EL (cell line): ENCODE results near the gene GBP2.
"Not testable (repeated sequence)": the region's sequence is repeated elsewhere in the genome, so short reads cannot be mapped to it uniquely, and the experiment has no call there.

ENCODE experiments used
- DNase-seq: peaks from one replicate; pipeline ENCODE4 v3.0.0-alpha.2; 2016

GBP2 gene

GRCh38 chr1:89125913-89126580, at the start of gene GBP2:
TSS of gene GBP2 (minus strand) at chr1:89126114. CDS start at chr1:89121966, 4,148 bp downstream.
- peak; percentile 73 for DNase-seq

GRCh38 chr1:89174491-89174890, 48.6 kb upstream of the GBP2 start:
- DNase-seq, result no peak

GRCh38 chr1:89172468-89173143, 46.7 kb upstream of the GBP2 start:
- no peak for DNase-seq

- DNase-seq, result no peak
These were observed 45.1 kb upstream of the GBP2 start for GRCh38 chr1:89171067-89171438.

- no peak for DNase-seq
These were observed 44.5 kb upstream of the GBP2 start for GRCh38 chr1:89170170-89171066.

GRCh38 chr1:89169166-89169565, 43.3 kb upstream of the GBP2 start:
- no peak for DNase-seq

- no peak for DNase-seq
These were observed 41.8 kb upstream of the GBP2 start for GRCh38 chr1:89167590-89168230.

- DNase-seq, result no peak
These were observed 40.8 kb upstream of the GBP2 start for GRCh38 chr1:89166705-89167104.

GRCh38 chr1:89165811-89166210, 39.9 kb upstream of the GBP2 start:
- DNase-seq, result no peak

- no peak for DNase-seq
These were observed 25.1 kb upstream of the GBP2 start for GRCh38 chr1:89151047-89151446.

GRCh38 chr1:89149976-89150375, 24.1 kb upstream of the GBP2 start:
- no peak for DNase-seq

GRCh38 chr1:89149229-89149628, 23.3 kb upstream of the GBP2 start:
- DNase-seq, result peak; percentile 21

- no peak for DNase-seq
These were observed 22.1 kb upstream of the GBP2 start for GRCh38 chr1:89147678-89148658.

- no peak for DNase-seq
These were observed 20.8 kb upstream of the GBP2 start for GRCh38 chr1:89146721-89147120.

GRCh38 chr1:89143484-89143883, 17.6 kb upstream of the GBP2 start:
- no peak for DNase-seq

- no peak for DNase-seq
These were observed 16.2 kb upstream of the GBP2 start for GRCh38 chr1:89142160-89142559.

GRCh38 chr1:89133747-89134146, 7.8 kb upstream of the GBP2 start:
- no peak for DNase-seq

GRCh38 chr1:89130716-89131115, 4.8 kb upstream of the GBP2 start:
- no peak for DNase-seq

GRCh38 chr1:89129911-89130310, 4.0 kb upstream of the GBP2 start:
- DNase-seq, result no peak

GRCh38 chr1:89128003-89128458, 2.1 kb upstream of the GBP2 start:
- not testable (repeated sequence) for DNase-seq
